HepG2 (cell line): Measurements from ENCODE around the gene GLYAT.

Experiments
- DR1 ChIP-seq: sonication (generic); formaldehyde crosslinking; IDR thresholded peaks from 2 replicates; pipeline ENCODE4 v1.8.0; 2021; ENCODE audit warnings: mild to moderate bottlenecking, missing genetic modification reagents, inconsistent platforms
- SAFB2 ChIP-seq: sonication (generic); formaldehyde crosslinking; IDR thresholded peaks from 2 replicates; pipeline ENCODE4 v1.5.1; 2020; ENCODE audit warnings: missing genetic modification reagents, low read depth, mild to moderate bottlenecking, borderline replicate concordance
- ZNF101 ChIP-seq: sonication (generic); formaldehyde crosslinking; IDR thresholded peaks from 2 replicates; pipeline ENCODE4 v1.4.0; 2020; ENCODE audit warnings: mild to moderate bottlenecking, low read depth, missing genetic modification reagents, borderline replicate concordance
- ZSCAN31 ChIP-seq: sonication (generic); formaldehyde crosslinking; IDR thresholded peaks from 2 replicates; pipeline ENCODE4 v1.5.0; 2020; ENCODE audit warnings: low read depth, mild to moderate bottlenecking, missing genetic modification reagents

DNA sequence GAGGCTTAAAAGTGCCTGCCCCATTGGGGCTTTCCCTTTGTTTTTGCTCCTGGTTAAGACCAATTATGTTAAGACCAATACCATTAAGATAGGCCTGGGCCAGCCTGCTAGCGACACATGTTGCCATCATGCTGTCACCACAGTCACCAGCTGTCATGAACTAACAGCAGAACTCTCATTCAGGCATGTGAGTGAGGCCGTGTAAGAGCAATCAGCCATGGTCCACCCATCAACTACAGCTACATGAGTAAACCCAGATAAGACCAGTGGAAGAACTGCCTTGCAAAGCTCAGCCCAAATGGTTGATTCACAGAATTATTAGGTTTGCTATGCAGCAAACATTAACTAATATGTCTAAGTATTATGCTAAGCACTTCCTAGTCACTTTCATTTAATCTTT lies 19.9 kb downstream of the GLYAT start:
- no peak for TF ChIP-seq ZNF101 (CRISPR knock-in tag)
- no peak for TF ChIP-seq SAFB2 (CRISPR knock-in tag)
- no peak for TF ChIP-seq DR1 (CRISPR knock-in tag)
- no peak for TF ChIP-seq ZSCAN31 (CRISPR knock-in tag)
